PC-3 (cell line): Measurements from ENCODE around the gene PRRC2B. TPM values are rescaled to one million over a fixed set of nuclear protein-coding genes. Genes with fewer than 3 reads are reported as not detected.

Experiments used
- ATAC-seq: fragments of 200-7000 bp; cut with Tn5 transposase; 2 replicates; pipeline ENCODE4 v1.9.1; 2020; ENCODE audit warnings: mild to moderate bottlenecking, moderate library complexity
- BruUV-seq: library from RNA; stranded (reverse); fragments of 400-500 nt; replicated peaks from 2 replicates; lab custom pipeline; 2021; lab: Mats Ljungman, UMichigan
- CTCF ChIA-PET: fragments of 300-600 bp; sonication (Branson Sonifier 250); formaldehyde crosslinking; loops from one replicate; lab custom pipeline; 2022; ENCODE audit warnings: antibody characterized with exemption; lab: Charles Lee
- POLR2A ChIA-PET: fragments of 300-600 bp; sonication (Branson Sonifier 250); formaldehyde crosslinking; loops from one replicate; lab custom pipeline; 2022; ENCODE audit warnings: antibody characterized with exemption; ENCODE audit not compliant: unreplicated experiment; lab: Charles Lee
- DNase-seq: peaks from one replicate; pipeline ENCODE4 v3.0.0-alpha.2; 2015
- H2AFZ ChIP-seq: fragments of 300-600 bp; sonication (generic); 2 replicates; pipeline ENCODE4 v1.6.0; 2016; ENCODE audit warnings: antibody characterized with exemption, low read length
- H3F3A ChIP-seq: fragments of 300-600 bp; sonication (generic); one replicate; pipeline ENCODE4 v1.6.0; 2017; ENCODE audit warnings: antibody characterized with exemption, low read length, control low read depth, mild to moderate bottlenecking; ENCODE audit not compliant: unreplicated experiment
- H3K27ac ChIP-seq: fragments of 300-600 bp; sonication (generic); 2 replicates; pipeline ENCODE4 v1.5.1; 2016; ENCODE audit warnings: mild to moderate bottlenecking, low read length
- H3K27me3 ChIP-seq: fragments of 300-600 bp; sonication (generic); 2 replicates; pipeline ENCODE4 v1.6.1; 2016; ENCODE audit warnings: low read length, mixed read lengths
- H3K36me3 ChIP-seq: fragments of 300-600 bp; sonication (generic); 2 replicates; pipeline ENCODE4 v1.6.1; 2016; ENCODE audit warnings: low read depth, mixed run types, low read length, mixed read lengths
- H3K4me1 ChIP-seq: fragments of 300-600 bp; sonication (generic); 2 replicates; pipeline ENCODE4 v1.5.1; 2016; ENCODE audit warnings: low read length; ENCODE audit not compliant: insufficient read depth
- H3K4me2 ChIP-seq: fragments of 300-600 bp; sonication (generic); 2 replicates; pipeline ENCODE4 v1.6.0; 2016; ENCODE audit warnings: low read length
- H3K4me3 ChIP-seq: fragments of 300-600 bp; sonication (generic); 2 replicates; pipeline ENCODE4 v1.5.1; 2016; ENCODE audit warnings: mild to moderate bottlenecking, low read length, mixed read lengths
- H3K79me2 ChIP-seq: fragments of 300-600 bp; sonication (generic); 2 replicates; pipeline ENCODE4 v1.6.1; 2017; ENCODE audit warnings: low read length, mixed read lengths
- H3K9ac ChIP-seq: fragments of 300-600 bp; sonication (generic); 2 replicates; pipeline ENCODE4 v1.6.0; 2016; ENCODE audit warnings: mild to moderate bottlenecking, low read length
- H3K9me2 ChIP-seq: fragments of 300-600 bp; sonication (generic); replicated peaks from 2 replicates; pipeline ENCODE4 v1.6.1; 2016; ENCODE audit warnings: mixed run types, low read length, mixed read lengths
- H3K9me3 ChIP-seq: fragments of 300-600 bp; sonication (generic); 2 replicates; pipeline ENCODE4 v1.6.1; 2016; ENCODE audit warnings: low read length, mixed read lengths
- H4K20me1 ChIP-seq: fragments of 300-600 bp; sonication (generic); 2 replicates; pipeline ENCODE4 v1.6.1; 2016; ENCODE audit warnings: low read length, mixed read lengths
- CTCF ChIP-seq: fragments of 300-600 bp; sonication (generic); conservative IDR thresholded peaks from 2 replicates; pipeline ENCODE4 v1.5.1; 2017; ENCODE audit warnings: antibody characterized with exemption, low read depth, mild to moderate bottlenecking, low read length
- EZH2 ChIP-seq: fragments of 300-600 bp; sonication (generic); IDR thresholded peaks from one replicate; pipeline ENCODE4 v1.6.1; 2017; ENCODE audit warnings: antibody characterized with exemption, mild to moderate bottlenecking, low read length; ENCODE audit not compliant: unreplicated experiment
- EZH2phosphoT487 ChIP-seq: fragments of 300-600 bp; sonication (generic); IDR thresholded peaks from 2 replicates; pipeline ENCODE4 v1.6.1; 2018; ENCODE audit warnings: mild to moderate bottlenecking, antibody characterized with exemption, low read length, borderline replicate concordance
- intact Hi-C: fragments of 100-400 bp; cut with micrococcal nuclease; formaldehyde crosslinking; loops from 2 replicates; pipeline ENCODE4 v1.9.0; 2023
- total RNA-seq: library from RNA; depleted of rRNA; stranded (reverse); fragments of >200 nt; gene quantifications from 2 replicates; pipeline ENCODE4 v1.2.3, GENCODE V29; 2014

The PRRC2B gene
- total RNA-seq, 1 experiment from 2014 or later, result 46.9 TPM

DNA sequence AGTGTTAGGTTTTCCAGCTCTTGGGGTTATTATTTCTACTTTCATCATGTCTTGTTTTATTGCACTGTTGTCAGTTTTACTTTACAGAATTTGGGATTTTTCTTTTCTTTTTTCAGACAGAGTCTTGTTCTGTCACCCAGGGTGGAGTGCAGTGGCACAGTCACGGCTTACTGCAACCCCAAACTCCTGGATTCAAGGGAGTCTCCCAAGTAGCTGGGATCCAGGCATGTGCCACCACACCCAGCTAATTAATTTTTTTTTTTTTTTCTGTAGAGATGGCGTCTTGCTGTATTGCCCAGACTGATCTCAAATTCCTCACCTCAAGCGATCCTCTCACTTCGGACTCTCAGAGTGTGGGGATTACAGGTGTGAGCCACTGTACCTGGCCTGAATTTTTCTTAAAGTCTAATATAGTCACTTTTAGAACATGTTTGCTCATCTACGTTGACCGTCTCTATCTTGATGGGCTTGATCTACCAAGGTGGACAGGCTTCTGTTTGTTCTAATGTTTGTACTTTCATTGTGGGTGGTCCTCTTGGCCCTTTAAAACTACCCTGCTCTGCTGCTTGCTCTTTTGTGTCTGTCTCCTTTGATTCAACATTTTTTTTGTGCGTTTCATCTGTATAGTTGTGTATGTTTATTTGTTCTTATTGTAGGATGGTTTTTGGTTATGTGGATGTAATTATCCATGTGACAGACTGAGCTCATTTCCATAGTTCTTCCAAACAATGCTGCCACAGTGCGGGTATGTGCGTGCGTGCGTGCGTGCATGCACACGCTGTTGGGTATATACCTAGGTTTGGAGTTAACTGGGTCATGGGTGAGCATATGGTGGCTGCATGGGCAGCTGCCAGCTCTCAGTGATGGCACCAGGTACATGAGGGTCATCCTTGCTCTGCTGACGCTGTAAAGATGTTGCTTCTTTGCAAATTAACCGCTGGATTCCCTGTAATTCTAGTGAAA, 18.1 kb downstream of the PRRC2B start:
- Histone ChIP-seq H3K79me2 (peaks cover 100% of the 10 kb centered on the region), H3F3A (no peaks in the 10 kb centered on the region), H3K9ac (no peak overlapping the region), H3K27ac (no peak overlapping the region), H4K20me1 (peaks cover 68% of the 10 kb centered on the region), H3K9me3 (no peaks in the 10 kb centered on the region), H2AFZ (no peak overlapping the region), H3K36me3 (no peaks in the 10 kb centered on the region), H3K27me3 (no peaks in the 10 kb centered on the region), H3K9me2 (no peaks in the 10 kb centered on the region), H3K4me2 (no peak overlapping the region), H3K4me1 (no peaks in the 10 kb centered on the region), H3K4me3 (no peak overlapping the region)
- DNase-seq (no peak), ATAC-seq (no peak)
- no peak for TF ChIP-seq EZH2
- TF ChIP-seq EZH2phosphoT487, result no peak
- TF ChIP-seq CTCF, result no peak
- ChIA-PET POLR2A (interaction anchor here (0.7 kb wide), 1 partner anchor 829 kb away, joined by 20 read pairs; no protein-coding TSS in a partner anchor), CTCF (no interaction called here)
- BruUV-seq, result no TSS peak
- intact Hi-C loops, result no loop called here

DNA sequence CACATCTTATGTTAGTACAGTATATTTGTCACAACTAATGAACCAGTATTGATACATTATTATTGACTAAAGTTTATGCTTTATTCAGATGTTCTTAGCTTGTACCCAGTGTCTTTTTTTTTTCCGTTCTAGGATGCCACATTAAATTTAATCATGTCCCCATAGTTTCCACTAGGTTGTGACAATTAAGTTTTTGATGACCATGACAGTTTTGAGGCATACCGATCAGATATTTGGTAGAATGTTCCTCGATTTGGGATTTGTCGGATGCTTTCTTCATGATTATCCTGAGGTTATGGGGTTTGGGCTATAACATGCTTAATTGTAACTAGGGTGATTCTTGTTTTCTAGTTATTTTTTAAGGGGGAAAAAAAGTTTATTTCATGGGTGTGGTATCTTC, 22.6 kb downstream of the PRRC2B start:
- H4K20me1 ChIP-seq, result peaks cover 69% of the 10 kb centered on the region
- CTCF ChIA-PET, result no interaction called here
- H3K79me2 ChIP-seq, result peaks cover 100% of the 10 kb centered on the region
- H2AFZ ChIP-seq, result no peak overlapping the region
- BruUV-seq, result no TSS peak
- H3K4me3 ChIP-seq, result no peak overlapping the region
- TF ChIP-seq CTCF (no peak), EZH2phosphoT487 (no peak), EZH2 (no peak)
- no peak overlapping the region for H3K9ac ChIP-seq
- no peak for ATAC-seq
- POLR2A ChIA-PET, result no interaction called here
- intact Hi-C loops, result no loop called here
- no peaks in the 10 kb centered on the region for H3K9me2 ChIP-seq
- H3K27me3 ChIP-seq, result no peaks in the 10 kb centered on the region
- H3K9me3 ChIP-seq, result no peaks in the 10 kb centered on the region
- DNase-seq, result no peak
- H3K4me1 ChIP-seq, result 0 out of 2 replicates have a peak, but pooled peaks cover 2% of the 10 kb centered on the region
- no peak overlapping the region for H3K27ac ChIP-seq
- no peaks in the 10 kb centered on the region for H3K36me3 ChIP-seq
- no peak overlapping the region for H3K4me2 ChIP-seq
- H3F3A ChIP-seq, result no peaks in the 10 kb centered on the region
